ENCODE measurements around the gene RNASE8.

Gene RNASE8

DNA sequence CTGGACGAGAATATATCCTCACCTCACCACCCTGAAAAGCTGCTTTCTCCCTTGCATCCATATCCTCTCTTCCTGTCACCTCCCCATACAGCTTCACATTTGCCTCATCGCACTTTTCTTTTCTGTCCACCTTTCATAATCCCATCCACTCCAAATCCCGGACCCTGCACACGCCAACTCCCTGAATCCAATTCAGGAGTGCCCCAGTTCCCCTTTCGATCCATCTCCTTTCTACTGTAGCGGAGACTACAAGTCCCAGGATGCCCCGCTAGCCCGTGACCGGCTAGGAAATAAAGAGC is 45.7 kb downstream of the RNASE8 start:
- no peak for DNase-seq

DNA sequence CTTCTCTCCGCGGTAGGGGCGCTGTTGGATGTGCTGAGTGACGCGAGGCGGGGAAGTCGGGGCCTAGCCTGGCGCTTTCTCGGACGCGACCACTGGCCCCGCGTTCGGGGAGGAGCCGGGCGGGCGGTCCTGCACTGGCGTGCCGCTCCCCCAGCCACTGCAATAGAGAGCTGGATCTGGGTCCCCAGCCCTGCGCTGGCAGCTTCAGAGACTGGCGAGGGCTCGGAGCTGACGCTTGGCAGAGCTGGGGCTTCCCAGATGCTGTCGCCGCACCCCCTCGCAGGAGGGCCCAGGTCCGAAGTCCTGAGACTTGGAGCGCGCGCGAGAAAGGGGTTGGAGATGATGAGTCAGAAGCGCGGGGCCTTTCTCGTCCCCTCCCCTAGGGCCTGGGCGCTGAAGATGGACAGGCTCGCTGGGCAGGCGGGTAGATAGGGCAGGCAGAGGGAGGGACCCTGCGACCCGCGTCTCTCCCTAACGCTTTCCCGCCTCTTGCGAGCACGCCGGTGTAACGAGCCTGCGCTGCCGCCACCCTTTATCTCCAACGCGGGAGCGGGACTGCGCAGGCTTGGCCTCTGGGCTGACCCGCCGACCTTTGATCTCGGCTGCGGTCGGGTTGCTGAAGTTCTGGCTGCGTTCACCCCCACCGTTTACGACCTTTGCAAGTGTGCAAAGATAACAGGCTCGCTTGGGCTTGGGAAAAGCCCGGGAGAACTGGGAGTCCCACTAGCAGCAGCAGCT is 46.3 kb downstream of the RNASE8 start:
- peak; percentile 74 to 100 (median 96) for DNase-seq

DNA sequence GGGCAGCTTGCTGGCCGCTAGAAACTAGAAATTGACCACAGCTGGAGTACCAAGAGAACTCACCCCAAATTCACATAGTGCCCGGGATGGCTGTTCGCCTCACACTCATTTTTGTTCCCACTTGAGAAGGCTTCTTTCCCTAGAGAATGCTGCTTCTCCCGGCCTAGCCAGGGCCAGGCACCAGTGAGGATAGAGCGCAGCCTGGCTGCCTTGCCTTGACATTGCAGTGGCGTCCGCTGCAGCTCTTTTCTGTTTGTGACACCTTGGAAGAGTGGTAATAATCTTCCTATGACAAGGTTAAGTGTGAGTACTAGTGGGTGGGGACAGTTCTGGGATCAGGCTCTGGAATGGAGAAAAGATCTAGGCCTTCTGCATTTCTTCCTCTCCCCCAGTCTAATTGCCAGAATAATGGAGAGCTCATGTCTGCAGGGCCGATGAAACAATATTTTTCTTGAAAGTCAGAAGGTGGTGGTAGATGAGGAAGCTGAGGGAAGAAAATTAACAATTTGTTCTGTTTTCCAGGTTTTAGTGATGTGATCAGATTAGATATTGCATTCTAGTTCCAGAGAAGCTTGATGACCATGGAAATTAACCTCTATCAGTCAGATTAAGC is 46.9 kb downstream of the RNASE8 start:
- peak in 51 of 56 donors; percentile 35 to 85 (median 66) for DNase-seq

DNA sequence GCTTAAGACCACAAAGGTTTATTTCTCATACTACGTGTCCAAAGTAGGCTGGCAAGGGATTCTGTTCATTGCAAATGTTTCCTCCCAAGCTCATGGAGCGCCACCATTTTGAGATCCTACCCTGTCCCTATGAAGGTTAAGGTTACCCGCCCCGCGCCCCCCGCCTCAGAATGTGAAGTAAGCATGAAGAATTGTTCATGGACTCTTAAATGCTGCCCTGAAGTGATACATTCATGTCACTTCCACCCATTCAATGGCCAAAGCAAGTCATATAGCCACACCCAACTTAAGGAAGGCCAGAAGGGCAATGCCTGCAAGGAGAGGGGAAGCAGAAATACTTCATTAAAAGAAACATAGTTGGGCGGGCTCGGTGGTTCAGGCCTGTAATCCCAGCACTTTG is 47.5 kb downstream of the RNASE8 start:
- DNase-seq: no peak

GRCh38 chr14:21106176-21106497 is 48.5 kb downstream of the RNASE8 start:
- no peak for DNase-seq

DNA sequence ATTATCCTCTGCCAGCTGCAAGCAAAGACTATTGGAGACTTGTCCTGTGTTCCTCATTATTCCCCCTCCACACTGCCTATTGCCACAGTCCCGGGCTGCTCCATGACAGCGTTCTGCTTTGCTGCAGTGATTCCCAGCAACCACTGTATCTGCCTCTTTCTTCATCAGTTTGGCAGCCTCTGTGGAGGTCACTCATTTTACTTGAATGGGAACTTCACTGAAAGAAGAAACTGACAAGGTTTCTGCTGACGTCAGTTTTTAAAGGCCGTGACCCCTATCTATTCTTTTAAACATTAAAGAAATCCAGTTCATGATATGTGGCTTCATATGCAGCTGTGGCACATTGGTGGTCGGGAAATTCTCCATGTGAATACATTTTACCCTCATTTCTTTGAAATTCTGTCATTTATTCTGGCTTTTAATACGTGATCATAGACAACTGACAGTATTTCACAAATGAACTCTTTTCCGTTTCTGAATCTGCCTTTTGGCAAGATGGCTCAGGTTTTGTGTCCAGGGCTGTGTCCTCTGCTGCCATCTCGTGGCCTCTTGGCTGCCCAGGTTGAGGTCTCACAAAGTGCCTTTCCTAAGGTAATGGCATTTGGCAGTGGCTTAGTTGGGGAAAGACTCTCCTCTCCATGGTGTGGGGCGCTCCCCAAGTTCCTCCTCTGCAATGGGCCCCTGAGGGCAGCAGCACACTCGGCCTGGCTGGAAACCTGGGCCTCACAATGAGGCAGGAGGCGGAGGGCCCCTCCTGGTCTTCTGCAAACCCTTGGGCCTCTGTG is 49.1 kb downstream of the RNASE8 start:
- DNase-seq: peak in 46 of 56 donors; percentile 21 to 86 (median 51)

GRCh38 chr14:21107283-21107800 is 49.7 kb downstream of the RNASE8 start:
- peak in 1 of 56 donors; percentile 52 for DNase-seq

All from amygdala (tissue), 56 donors.